MM.1S (cell line): ENCODE measurements around the gene ASPHD1.

Source experiments
- EZH2 ChIP-seq: fragments of 300-600 bp; sonication (generic); optimal IDR thresholded peaks from 2 replicates; pipeline ENCODE3; 2017; ENCODE audit warnings: low read depth, mild to moderate bottlenecking, antibody characterized with exemption, low read length, mixed read lengths
- TF ChIP-seq, protein P1 (sequence below): fragments of 300-600 bp; sonication (generic); IDR thresholded peaks from 2 replicates; pipeline ENCODE4 v1.5.1; 2016; ENCODE audit warnings: antibody characterized with exemption, low read length, mixed read lengths

DNA sequence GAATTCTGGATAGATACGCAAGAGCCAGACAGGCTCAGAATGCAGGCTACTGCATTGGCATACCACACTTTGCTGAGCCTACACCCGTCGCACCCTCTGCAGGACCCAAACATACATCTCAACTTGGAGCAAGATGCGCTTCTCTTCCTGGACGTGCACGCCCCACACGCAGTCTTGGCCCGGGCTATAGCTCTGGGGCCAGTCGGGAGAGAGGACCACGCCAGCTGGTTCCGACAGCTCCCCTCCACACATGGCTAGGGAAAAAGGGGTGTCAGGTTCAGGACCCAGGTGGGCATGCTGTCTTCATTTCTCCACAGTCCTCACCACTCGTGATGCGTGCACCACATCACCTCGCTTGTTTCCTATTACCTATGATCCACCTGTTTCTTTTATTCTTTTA lies 22.1 kb upstream of the ASPHD1 start:
- TF ChIP-seq, protein P1, sequence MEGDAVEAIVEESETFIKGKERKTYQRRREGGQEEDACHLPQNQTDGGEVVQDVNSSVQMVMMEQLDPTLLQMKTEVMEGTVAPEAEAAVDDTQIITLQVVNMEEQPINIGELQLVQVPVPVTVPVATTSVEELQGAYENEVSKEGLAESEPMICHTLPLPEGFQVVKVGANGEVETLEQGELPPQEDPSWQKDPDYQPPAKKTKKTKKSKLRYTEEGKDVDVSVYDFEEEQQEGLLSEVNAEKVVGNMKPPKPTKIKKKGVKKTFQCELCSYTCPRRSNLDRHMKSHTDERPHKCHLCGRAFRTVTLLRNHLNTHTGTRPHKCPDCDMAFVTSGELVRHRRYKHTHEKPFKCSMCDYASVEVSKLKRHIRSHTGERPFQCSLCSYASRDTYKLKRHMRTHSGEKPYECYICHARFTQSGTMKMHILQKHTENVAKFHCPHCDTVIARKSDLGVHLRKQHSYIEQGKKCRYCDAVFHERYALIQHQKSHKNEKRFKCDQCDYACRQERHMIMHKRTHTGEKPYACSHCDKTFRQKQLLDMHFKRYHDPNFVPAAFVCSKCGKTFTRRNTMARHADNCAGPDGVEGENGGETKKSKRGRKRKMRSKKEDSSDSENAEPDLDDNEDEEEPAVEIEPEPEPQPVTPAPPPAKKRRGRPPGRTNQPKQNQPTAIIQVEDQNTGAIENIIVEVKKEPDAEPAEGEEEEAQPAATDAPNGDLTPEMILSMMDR, result no peak
- no peak for TF ChIP-seq EZH2
